Stimulated activated memory B cell treated with anti-CD40 and anti-IgM and Interleukin-4, amounts not matched to agents 10 μg/mL and 1 μg/mL and 100 μg/mL, for 72 hours (primary cell): ENCODE results near the gene INPP1.
"Not testable (repeated sequence)": the region's sequence is repeated elsewhere in the genome, so short reads cannot be mapped to it uniquely, and the experiment has no call there.

Experiments used
- ATAC-seq: fragments of 150-1000 bp; cut with Tn5 transposase; 2 replicates; pipeline ENCODE4 v1.10.0; 2021
- H3K27ac Mint-ChIP-seq: one replicate; pipeline ENCODE4 v1.8.0; 2022; ENCODE audit warnings: mild to moderate bottlenecking, mixed read lengths
- H3K27me3 Mint-ChIP-seq: one replicate; pipeline ENCODE4 v1.8.0; 2022; ENCODE audit warnings: mixed read lengths
- H3K36me3 Mint-ChIP-seq: one replicate; pipeline ENCODE4 v1.8.0; 2022; ENCODE audit warnings: mixed read lengths
- H3K4me1 Mint-ChIP-seq: one replicate; pipeline ENCODE4 v1.8.0; 2022; ENCODE audit warnings: mixed read lengths
- H3K4me3 Mint-ChIP-seq: one replicate; pipeline ENCODE4 v1.8.0; 2022; ENCODE audit warnings: mild to moderate bottlenecking, moderate library complexity, mixed read lengths
- H3K9me3 Mint-ChIP-seq: one replicate; pipeline ENCODE4 v1.8.0; 2022; ENCODE audit warnings: mixed read lengths

The INPP1 gene

GRCh38 chr2:190320696-190321095 is 22.7 kb upstream of the INPP1 start:
- peaks cover 6% of the 10 kb centered on the region for H3K27me3 Mint-ChIP-seq
- H3K36me3 Mint-ChIP-seq = peaks cover 6% of the 10 kb centered on the region
- ATAC-seq = no peak
- H3K4me3 Mint-ChIP-seq = peak overlapping the region; percentile 88
- H3K9me3 Mint-ChIP-seq = no peaks in the 10 kb centered on the region
- peak overlapping the region; percentile 80 for H3K27ac Mint-ChIP-seq
- peaks cover 39% of the 10 kb centered on the region for H3K4me1 Mint-ChIP-seq

GRCh38 chr2:190323406-190323805 is 20.0 kb upstream of the INPP1 start:
- Mint-ChIP-seq H3K9me3 (no peaks in the 10 kb centered on the region), H3K36me3 (no peaks in the 10 kb centered on the region), H3K27me3 (peaks cover 18% of the 10 kb centered on the region), H3K4me3 (no peak overlapping the region), H3K4me1 (peaks cover 14% of the 10 kb centered on the region), H3K27ac (no peak overlapping the region)
- no peak for ATAC-seq

GRCh38 chr2:190325588-190325987 is 17.8 kb upstream of the INPP1 start:
- H3K4me3 Mint-ChIP-seq = no peak overlapping the region
- no peaks in the 10 kb centered on the region for H3K36me3 Mint-ChIP-seq
- H3K4me1 Mint-ChIP-seq = peaks cover 2% of the 10 kb centered on the region
- ATAC-seq = no peak
- H3K9me3 Mint-ChIP-seq = no peaks in the 10 kb centered on the region
- no peak overlapping the region for H3K27ac Mint-ChIP-seq
- H3K27me3 Mint-ChIP-seq = peaks cover 33% of the 10 kb centered on the region

- H3K4me3 Mint-ChIP-seq = no peak overlapping the region
- H3K27ac Mint-ChIP-seq = no peak overlapping the region
- no peaks in the 10 kb centered on the region for H3K36me3 Mint-ChIP-seq
- no peaks in the 10 kb centered on the region for H3K9me3 Mint-ChIP-seq
- peaks cover 37% of the 10 kb centered on the region for H3K27me3 Mint-ChIP-seq
- no peak for ATAC-seq
- no peaks in the 10 kb centered on the region for H3K4me1 Mint-ChIP-seq
Observed at GRCh38 chr2:190327867-190328572, 15.4 kb upstream of the INPP1 start.

- Mint-ChIP-seq H3K27ac (no peak overlapping the region), H3K9me3 (no peaks in the 10 kb centered on the region), H3K27me3 (peaks cover 37% of the 10 kb centered on the region), H3K36me3 (no peaks in the 10 kb centered on the region), H3K4me3 (no peak overlapping the region), H3K4me1 (no peaks in the 10 kb centered on the region)
- ATAC-seq = no peak
Observed at GRCh38 chr2:190328573-190329147, 14.7 kb upstream of the INPP1 start.

- Mint-ChIP-seq H3K36me3 (no peaks in the 10 kb centered on the region), H3K4me3 (no peak overlapping the region), H3K4me1 (no peaks in the 10 kb centered on the region), H3K27ac (no peak overlapping the region), H3K9me3 (no peaks in the 10 kb centered on the region), H3K27me3 (peaks cover 20% of the 10 kb centered on the region)
- no peak for ATAC-seq
Observed at GRCh38 chr2:190333395-190333794, 10.0 kb upstream of the INPP1 start.

GRCh38 chr2:190333928-190334327 is 9.5 kb upstream of the INPP1 start:
- no peak overlapping the region for H3K4me3 Mint-ChIP-seq
- H3K27me3 Mint-ChIP-seq = peaks cover 20% of the 10 kb centered on the region
- ATAC-seq = no peak
- H3K9me3 Mint-ChIP-seq = no peaks in the 10 kb centered on the region
- H3K27ac Mint-ChIP-seq = no peak overlapping the region
- H3K4me1 Mint-ChIP-seq = no peaks in the 10 kb centered on the region
- no peaks in the 10 kb centered on the region for H3K36me3 Mint-ChIP-seq

- Mint-ChIP-seq H3K4me1 (no peaks in the 10 kb centered on the region), H3K9me3 (no peaks in the 10 kb centered on the region), H3K4me3 (no peak overlapping the region), H3K27ac (no peak overlapping the region), H3K27me3 (peaks cover 14% of the 10 kb centered on the region), H3K36me3 (no peaks in the 10 kb centered on the region)
- no peak for ATAC-seq
Observed at GRCh38 chr2:190334479-190335224, 8.7 kb upstream of the INPP1 start.

- Mint-ChIP-seq H3K27ac (no peak overlapping the region), H3K4me3 (no peak overlapping the region), H3K4me1 (no peaks in the 10 kb centered on the region), H3K27me3 (peaks cover 9% of the 10 kb centered on the region), H3K9me3 (no peaks in the 10 kb centered on the region), H3K36me3 (no peaks in the 10 kb centered on the region)
- ATAC-seq = no peak
Observed at GRCh38 chr2:190335225-190335559, 8.2 kb upstream of the INPP1 start.

GRCh38 chr2:190335584-190335983 is 7.8 kb upstream of the INPP1 start:
- not testable (repeated sequence) for H3K4me1 Mint-ChIP-seq, H3K4me3 Mint-ChIP-seq, ATAC-seq, H3K36me3 Mint-ChIP-seq, H3K9me3 Mint-ChIP-seq, H3K27ac Mint-ChIP-seq, H3K27me3 Mint-ChIP-seq

- ATAC-seq = no peak
- no peaks in the 10 kb centered on the region for H3K4me1 Mint-ChIP-seq
- no peaks in the 10 kb centered on the region for H3K36me3 Mint-ChIP-seq
- no peak overlapping the region for H3K27ac Mint-ChIP-seq
- H3K27me3 Mint-ChIP-seq = no peaks in the 10 kb centered on the region
- H3K4me3 Mint-ChIP-seq = no peak overlapping the region
- no peaks in the 10 kb centered on the region for H3K9me3 Mint-ChIP-seq
Observed at GRCh38 chr2:190336420-190336819, 7.0 kb upstream of the INPP1 start.

- peaks cover 7% of the 10 kb centered on the region for H3K4me1 Mint-ChIP-seq
- no peak for ATAC-seq
- H3K36me3 Mint-ChIP-seq = no peaks in the 10 kb centered on the region
- H3K27me3 Mint-ChIP-seq = no peaks in the 10 kb centered on the region
- no peak overlapping the region for H3K4me3 Mint-ChIP-seq
- no peak overlapping the region for H3K27ac Mint-ChIP-seq
- no peaks in the 10 kb centered on the region for H3K9me3 Mint-ChIP-seq
Observed at GRCh38 chr2:190338453-190338852, 4.9 kb upstream of the INPP1 start.

- H3K36me3 Mint-ChIP-seq = no peaks in the 10 kb centered on the region
- ATAC-seq = no peak
- H3K27ac Mint-ChIP-seq = no peak overlapping the region
- H3K27me3 Mint-ChIP-seq = no peaks in the 10 kb centered on the region
- peaks cover 10% of the 10 kb centered on the region for H3K4me1 Mint-ChIP-seq
- H3K9me3 Mint-ChIP-seq = no peaks in the 10 kb centered on the region
- H3K4me3 Mint-ChIP-seq = no peak overlapping the region
Observed at GRCh38 chr2:190339394-190339793, 4.0 kb upstream of the INPP1 start.

- ATAC-seq = no peak
- Mint-ChIP-seq H3K4me3 (no peak overlapping the region), H3K9me3 (no peaks in the 10 kb centered on the region), H3K27me3 (no peaks in the 10 kb centered on the region), H3K27ac (no peak overlapping the region), H3K4me1 (peaks cover 14% of the 10 kb centered on the region), H3K36me3 (no peaks in the 10 kb centered on the region)
Observed at GRCh38 chr2:190340369-190340768, 3.0 kb upstream of the INPP1 start.

- Mint-ChIP-seq H3K27me3 (no peaks in the 10 kb centered on the region), H3K27ac (peak overlapping the region; percentile 77), H3K9me3 (no peaks in the 10 kb centered on the region), H3K36me3 (no peaks in the 10 kb centered on the region), H3K4me1 (peaks cover 14% of the 10 kb centered on the region), H3K4me3 (no peak overlapping the region)
- ATAC-seq = no peak
Observed at GRCh38 chr2:190342611-190343010, 778 bp upstream of the INPP1 start.

GRCh38 chr2:190343089-190343535 is 277 bp upstream of the INPP1 start:
- no peaks in the 10 kb centered on the region for H3K27me3 Mint-ChIP-seq

More at GRCh38 chr2:190343089-190343535, 277 bp upstream of the INPP1 start:
- peaks cover 14% of the 10 kb centered on the region for H3K4me1 Mint-ChIP-seq
- no peak for ATAC-seq
- peak overlapping the region; percentile 77 for H3K27ac Mint-ChIP-seq
- H3K4me3 Mint-ChIP-seq = peak overlapping the region; percentile 79
- H3K9me3 Mint-ChIP-seq = no peaks in the 10 kb centered on the region
- H3K36me3 Mint-ChIP-seq = no peaks in the 10 kb centered on the region
